ENCODE measurements around the gene MAOA. TPM values are rescaled to one million over a fixed set of nuclear protein-coding genes. Genes with fewer than 3 reads are reported as not detected.

The MAOA gene
- polyA plus RNA-seq, 1 donor from 2014 or later = 1.3 TPM

DNA sequence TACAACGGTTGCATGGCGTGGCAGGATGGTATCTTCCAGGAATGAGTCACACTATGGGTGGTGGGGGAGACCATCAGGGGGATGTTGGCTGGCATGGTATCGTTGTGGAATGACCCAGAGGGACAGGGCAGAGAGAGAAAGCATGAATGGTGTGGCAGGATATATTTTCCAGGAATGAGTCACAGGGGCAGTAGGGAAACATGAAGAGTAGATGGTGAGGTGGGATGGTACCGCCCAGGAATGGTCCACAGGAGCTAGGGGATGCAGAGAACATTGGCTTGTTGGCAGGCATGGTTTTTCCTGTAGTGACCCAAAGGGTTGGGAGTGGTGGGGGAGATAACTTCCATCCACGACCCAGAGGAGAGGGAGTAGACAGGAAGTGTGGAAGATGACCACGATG, 62.4 kb downstream of the MAOA start:
- Histone ChIP-seq H3K4me3 (ENCODE audit: low read length) (no peak overlapping the region), H3F3A (ENCODE audit: insufficient read depth, low read length, poor library complexity, severe bottlenecking) (no peaks in the 10 kb centered on the region), H3K4me2 (ENCODE audit: low read length) (no peak overlapping the region), H2AFZ (ENCODE audit: low read depth, low read length) (no peak overlapping the region), H3K9me3 (ENCODE audit: low read length) (no peaks in the 10 kb centered on the region), H3K9me2 (ENCODE audit: insufficient read depth, low read length) (no peaks in the 10 kb centered on the region), H3K27ac (ENCODE audit: low read length) (no peak overlapping the region), H4K20me1 (ENCODE audit: insufficient read depth) (no peaks in the 10 kb centered on the region), H3K9ac (ENCODE audit: low read length) (no peak overlapping the region), H3K79me2 (replicated peaks; ENCODE audit: insufficient read depth, low read length) (no peaks in the 10 kb centered on the region), H3K27me3 (ENCODE audit: insufficient read depth, low read depth, low read length) (no peaks in the 10 kb centered on the region), H3K36me3 (ENCODE audit: insufficient read depth, low read length) (no peaks in the 10 kb centered on the region)
- TF ChIP-seq EP300 (conservative IDR thresholded peaks at IDR 0.05; ENCODE audit: poor library complexity, severe bottlenecking) = no peak
- TF ChIP-seq, protein P1, sequence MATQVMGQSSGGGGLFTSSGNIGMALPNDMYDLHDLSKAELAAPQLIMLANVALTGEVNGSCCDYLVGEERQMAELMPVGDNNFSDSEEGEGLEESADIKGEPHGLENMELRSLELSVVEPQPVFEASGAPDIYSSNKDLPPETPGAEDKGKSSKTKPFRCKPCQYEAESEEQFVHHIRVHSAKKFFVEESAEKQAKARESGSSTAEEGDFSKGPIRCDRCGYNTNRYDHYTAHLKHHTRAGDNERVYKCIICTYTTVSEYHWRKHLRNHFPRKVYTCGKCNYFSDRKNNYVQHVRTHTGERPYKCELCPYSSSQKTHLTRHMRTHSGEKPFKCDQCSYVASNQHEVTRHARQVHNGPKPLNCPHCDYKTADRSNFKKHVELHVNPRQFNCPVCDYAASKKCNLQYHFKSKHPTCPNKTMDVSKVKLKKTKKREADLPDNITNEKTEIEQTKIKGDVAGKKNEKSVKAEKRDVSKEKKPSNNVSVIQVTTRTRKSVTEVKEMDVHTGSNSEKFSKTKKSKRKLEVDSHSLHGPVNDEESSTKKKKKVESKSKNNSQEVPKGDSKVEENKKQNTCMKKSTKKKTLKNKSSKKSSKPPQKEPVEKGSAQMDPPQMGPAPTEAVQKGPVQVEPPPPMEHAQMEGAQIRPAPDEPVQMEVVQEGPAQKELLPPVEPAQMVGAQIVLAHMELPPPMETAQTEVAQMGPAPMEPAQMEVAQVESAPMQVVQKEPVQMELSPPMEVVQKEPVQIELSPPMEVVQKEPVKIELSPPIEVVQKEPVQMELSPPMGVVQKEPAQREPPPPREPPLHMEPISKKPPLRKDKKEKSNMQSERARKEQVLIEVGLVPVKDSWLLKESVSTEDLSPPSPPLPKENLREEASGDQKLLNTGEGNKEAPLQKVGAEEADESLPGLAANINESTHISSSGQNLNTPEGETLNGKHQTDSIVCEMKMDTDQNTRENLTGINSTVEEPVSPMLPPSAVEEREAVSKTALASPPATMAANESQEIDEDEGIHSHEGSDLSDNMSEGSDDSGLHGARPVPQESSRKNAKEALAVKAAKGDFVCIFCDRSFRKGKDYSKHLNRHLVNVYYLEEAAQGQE (IDR thresholded peaks at IDR 0.05; ENCODE audit: borderline replicate concordance) = no peak
- TF ChIP-seq, protein P2, sequence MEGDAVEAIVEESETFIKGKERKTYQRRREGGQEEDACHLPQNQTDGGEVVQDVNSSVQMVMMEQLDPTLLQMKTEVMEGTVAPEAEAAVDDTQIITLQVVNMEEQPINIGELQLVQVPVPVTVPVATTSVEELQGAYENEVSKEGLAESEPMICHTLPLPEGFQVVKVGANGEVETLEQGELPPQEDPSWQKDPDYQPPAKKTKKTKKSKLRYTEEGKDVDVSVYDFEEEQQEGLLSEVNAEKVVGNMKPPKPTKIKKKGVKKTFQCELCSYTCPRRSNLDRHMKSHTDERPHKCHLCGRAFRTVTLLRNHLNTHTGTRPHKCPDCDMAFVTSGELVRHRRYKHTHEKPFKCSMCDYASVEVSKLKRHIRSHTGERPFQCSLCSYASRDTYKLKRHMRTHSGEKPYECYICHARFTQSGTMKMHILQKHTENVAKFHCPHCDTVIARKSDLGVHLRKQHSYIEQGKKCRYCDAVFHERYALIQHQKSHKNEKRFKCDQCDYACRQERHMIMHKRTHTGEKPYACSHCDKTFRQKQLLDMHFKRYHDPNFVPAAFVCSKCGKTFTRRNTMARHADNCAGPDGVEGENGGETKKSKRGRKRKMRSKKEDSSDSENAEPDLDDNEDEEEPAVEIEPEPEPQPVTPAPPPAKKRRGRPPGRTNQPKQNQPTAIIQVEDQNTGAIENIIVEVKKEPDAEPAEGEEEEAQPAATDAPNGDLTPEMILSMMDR (IDR thresholded peaks at IDR 0.05; ENCODE audit: poor library complexity, severe bottlenecking) = no peak
- TF ChIP-seq POLR2AphosphoS5 (IDR thresholded peaks at IDR 0.05) = no peak
- no peak for TF ChIP-seq TAF1 (IDR thresholded peaks at IDR 0.05; ENCODE audit: low read depth)
- no peak for TF ChIP-seq RAD21 (conservative IDR thresholded peaks at IDR 0.05)
- no peak for TF ChIP-seq SMC3 (conservative IDR thresholded peaks at IDR 0.05; ENCODE audit: poor library complexity)
- TF ChIP-seq MXI1 (conservative IDR thresholded peaks at IDR 0.05; ENCODE audit: poor library complexity, severe bottlenecking) = no peak
- TF ChIP-seq EZH2 (IDR thresholded peaks at IDR 0.05; ENCODE audit: borderline replicate concordance, insufficient read depth, low read length, poor library complexity, severe bottlenecking) = no peak

GRCh38 chrX:43718956-43719355, 62.9 kb downstream of the MAOA start:
- no peak overlapping the region for H3K27ac ChIP-seq (ENCODE audit: low read length)
- no peaks in the 10 kb centered on the region for H4K20me1 ChIP-seq (ENCODE audit: insufficient read depth)
- no peaks in the 10 kb centered on the region for H3K9me3 ChIP-seq (ENCODE audit: low read length)
- H3K36me3 ChIP-seq (ENCODE audit: insufficient read depth, low read length) = no peaks in the 10 kb centered on the region
- H3K4me2 ChIP-seq (ENCODE audit: low read length) = no peak overlapping the region
- no peak overlapping the region for H3K4me3 ChIP-seq (ENCODE audit: low read length)
- no peak overlapping the region for H2AFZ ChIP-seq (ENCODE audit: low read depth, low read length)
- no peaks in the 10 kb centered on the region for H3F3A ChIP-seq (ENCODE audit: insufficient read depth, low read length, poor library complexity, severe bottlenecking)
- H3K27me3 ChIP-seq (ENCODE audit: insufficient read depth, low read depth, low read length) = no peaks in the 10 kb centered on the region
- TF ChIP-seq MXI1 (conservative IDR thresholded peaks at IDR 0.05; ENCODE audit: poor library complexity, severe bottlenecking) (no peak), SMC3 (conservative IDR thresholded peaks at IDR 0.05; ENCODE audit: poor library complexity) (no peak)
- no peaks in the 10 kb centered on the region for H3K9me2 ChIP-seq (ENCODE audit: insufficient read depth, low read length)
- no peak overlapping the region for H3K9ac ChIP-seq (ENCODE audit: low read length)
- H3K79me2 ChIP-seq (replicated peaks; ENCODE audit: insufficient read depth, low read length) = no peaks in the 10 kb centered on the region

DNA sequence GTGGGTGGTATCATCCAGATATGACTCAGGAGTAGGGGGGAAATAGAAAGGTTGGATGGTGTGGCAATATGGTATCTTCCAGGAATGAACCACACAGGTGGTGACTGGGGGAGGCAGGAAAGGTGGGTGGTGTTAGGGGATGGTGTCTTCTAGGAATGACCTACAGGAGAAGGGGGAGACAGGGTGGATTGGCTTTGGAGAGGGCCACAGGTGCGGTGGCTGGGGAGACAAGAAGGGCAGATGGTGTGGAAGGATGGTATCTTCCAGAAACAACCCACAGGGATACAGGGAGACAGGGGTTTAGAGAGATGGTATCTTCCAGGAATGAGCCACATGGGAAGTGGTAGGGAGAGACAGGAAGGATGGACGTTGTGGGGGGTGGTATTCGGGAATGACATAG, 64.0 kb downstream of the MAOA start:
- Histone ChIP-seq H3K9me3 (ENCODE audit: low read length) (no peaks in the 10 kb centered on the region), H3K79me2 (replicated peaks; ENCODE audit: insufficient read depth, low read length) (no peaks in the 10 kb centered on the region), H3K4me2 (ENCODE audit: low read length) (no peak overlapping the region), H3K27ac (ENCODE audit: low read length) (no peak overlapping the region), H3K9ac (ENCODE audit: low read length) (no peak overlapping the region), H4K20me1 (ENCODE audit: insufficient read depth) (no peaks in the 10 kb centered on the region), H3K4me3 (ENCODE audit: low read length) (no peak overlapping the region), H3F3A (ENCODE audit: insufficient read depth, low read length, poor library complexity, severe bottlenecking) (no peaks in the 10 kb centered on the region), H3K9me2 (ENCODE audit: insufficient read depth, low read length) (no peaks in the 10 kb centered on the region), H3K27me3 (ENCODE audit: insufficient read depth, low read depth, low read length) (no peaks in the 10 kb centered on the region), H2AFZ (ENCODE audit: low read depth, low read length) (no peak overlapping the region), H3K36me3 (ENCODE audit: insufficient read depth, low read length) (no peaks in the 10 kb centered on the region)
- TF ChIP-seq TAF1 (IDR thresholded peaks at IDR 0.05; ENCODE audit: low read depth) = no peak
- no peak for TF ChIP-seq RAD21 (conservative IDR thresholded peaks at IDR 0.05)
- no peak for TF ChIP-seq POLR2AphosphoS5 (IDR thresholded peaks at IDR 0.05)
- TF ChIP-seq, protein P1 (IDR thresholded peaks at IDR 0.05; ENCODE audit: borderline replicate concordance) = no peak
- TF ChIP-seq, protein P2 (IDR thresholded peaks at IDR 0.05; ENCODE audit: poor library complexity, severe bottlenecking) = no peak
- no peak for TF ChIP-seq SMC3 (conservative IDR thresholded peaks at IDR 0.05; ENCODE audit: poor library complexity)
- no peak for TF ChIP-seq MXI1 (conservative IDR thresholded peaks at IDR 0.05; ENCODE audit: poor library complexity, severe bottlenecking)
- no peak for TF ChIP-seq EP300 (conservative IDR thresholded peaks at IDR 0.05; ENCODE audit: poor library complexity, severe bottlenecking)
